ENCODE measurements around the gene PLD4. TPM values are rescaled to one million over a fixed set of nuclear protein-coding genes. Genes with fewer than 3 reads are reported as not detected.
"Not testable (repeated sequence)": the region's sequence is repeated elsewhere in the genome, so short reads cannot be mapped to it uniquely, and the experiment has no call there.

PLD4 gene
- total RNA-seq, 2 donors from 2014 or later, result not detected

DNA sequence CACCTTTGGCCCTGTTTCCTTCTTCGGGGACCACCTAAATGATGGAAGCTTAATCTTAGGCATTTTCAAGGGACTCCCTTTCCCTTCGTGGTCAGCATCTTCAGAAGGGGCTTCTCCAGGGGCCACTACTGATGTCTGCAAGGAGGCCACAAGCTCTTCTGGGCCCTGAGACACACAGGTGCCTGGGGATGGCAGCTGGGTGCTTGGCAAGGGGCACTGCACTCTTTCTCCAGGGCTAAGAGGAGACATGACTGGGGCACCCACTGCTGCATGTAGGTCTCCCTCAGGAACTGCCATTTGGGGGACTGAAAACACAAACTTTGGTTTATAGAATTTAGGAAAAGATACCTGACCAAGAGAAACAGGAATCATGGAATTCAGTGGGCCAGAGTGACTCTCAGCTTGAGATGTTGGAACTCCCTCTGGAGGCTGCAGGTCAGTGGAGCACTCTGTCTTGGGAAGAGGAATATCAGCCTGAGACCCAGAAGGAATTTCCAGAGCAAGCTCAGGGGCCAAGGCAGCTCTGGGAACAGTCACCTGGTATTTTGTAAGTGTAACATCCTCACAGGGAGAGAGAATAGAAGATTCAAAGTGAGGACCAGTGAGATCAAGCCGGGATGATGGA lies 16.0 kb downstream of the PLD4 start:
- Mint-ChIP-seq H3K27ac (no peak overlapping the region), H3K4me1 (no peaks in the 10 kb centered on the region), H3K9me3 (no peaks in the 10 kb centered on the region), H3K4me3 (no peak overlapping the region), H3K36me3 (ENCODE audit: low read depth) (no peaks in the 10 kb centered on the region), H3K27me3 (ENCODE audit: insufficient read depth) (peaks cover 42% of the 10 kb centered on the region)
- H3K36me3 ChIP-seq (ENCODE audit: control insufficient read depth, insufficient read depth, low read length), result no peaks in the 10 kb centered on the region
- H3K4me3 ChIP-seq (ENCODE audit: low read length), result no peak overlapping the region
- peaks cover 40% of the 10 kb centered on the region for H3K27me3 ChIP-seq (ENCODE audit: control insufficient read depth, insufficient read depth, low read length, poor library complexity, severe bottlenecking)
- H3K4me1 ChIP-seq (ENCODE audit: control insufficient read depth, insufficient read depth, low read length), result no peaks in the 10 kb centered on the region
- no peak overlapping the region for H3K9ac ChIP-seq (ENCODE audit: extremely low read depth, low read length, poor library complexity, severe bottlenecking)
- no peak overlapping the region for H3K27ac ChIP-seq (ENCODE audit: low read depth, low read length)
- H3K9me3 ChIP-seq (ENCODE audit: control insufficient read depth, low read length), result no peaks in the 10 kb centered on the region
- 76 to 100% methylated on average over 3 of the region's 3 CpGs for WGBS, 2 experiments (ENCODE audit: insufficient coverage in 1 of 2, insufficient read length in 1 of 2)
- DNase-seq, result peak; percentile 56
- TF ChIP-seq, protein P1, sequence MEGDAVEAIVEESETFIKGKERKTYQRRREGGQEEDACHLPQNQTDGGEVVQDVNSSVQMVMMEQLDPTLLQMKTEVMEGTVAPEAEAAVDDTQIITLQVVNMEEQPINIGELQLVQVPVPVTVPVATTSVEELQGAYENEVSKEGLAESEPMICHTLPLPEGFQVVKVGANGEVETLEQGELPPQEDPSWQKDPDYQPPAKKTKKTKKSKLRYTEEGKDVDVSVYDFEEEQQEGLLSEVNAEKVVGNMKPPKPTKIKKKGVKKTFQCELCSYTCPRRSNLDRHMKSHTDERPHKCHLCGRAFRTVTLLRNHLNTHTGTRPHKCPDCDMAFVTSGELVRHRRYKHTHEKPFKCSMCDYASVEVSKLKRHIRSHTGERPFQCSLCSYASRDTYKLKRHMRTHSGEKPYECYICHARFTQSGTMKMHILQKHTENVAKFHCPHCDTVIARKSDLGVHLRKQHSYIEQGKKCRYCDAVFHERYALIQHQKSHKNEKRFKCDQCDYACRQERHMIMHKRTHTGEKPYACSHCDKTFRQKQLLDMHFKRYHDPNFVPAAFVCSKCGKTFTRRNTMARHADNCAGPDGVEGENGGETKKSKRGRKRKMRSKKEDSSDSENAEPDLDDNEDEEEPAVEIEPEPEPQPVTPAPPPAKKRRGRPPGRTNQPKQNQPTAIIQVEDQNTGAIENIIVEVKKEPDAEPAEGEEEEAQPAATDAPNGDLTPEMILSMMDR (conservative IDR thresholded peaks at IDR 0.05), result peak; percentile 73

DNA sequence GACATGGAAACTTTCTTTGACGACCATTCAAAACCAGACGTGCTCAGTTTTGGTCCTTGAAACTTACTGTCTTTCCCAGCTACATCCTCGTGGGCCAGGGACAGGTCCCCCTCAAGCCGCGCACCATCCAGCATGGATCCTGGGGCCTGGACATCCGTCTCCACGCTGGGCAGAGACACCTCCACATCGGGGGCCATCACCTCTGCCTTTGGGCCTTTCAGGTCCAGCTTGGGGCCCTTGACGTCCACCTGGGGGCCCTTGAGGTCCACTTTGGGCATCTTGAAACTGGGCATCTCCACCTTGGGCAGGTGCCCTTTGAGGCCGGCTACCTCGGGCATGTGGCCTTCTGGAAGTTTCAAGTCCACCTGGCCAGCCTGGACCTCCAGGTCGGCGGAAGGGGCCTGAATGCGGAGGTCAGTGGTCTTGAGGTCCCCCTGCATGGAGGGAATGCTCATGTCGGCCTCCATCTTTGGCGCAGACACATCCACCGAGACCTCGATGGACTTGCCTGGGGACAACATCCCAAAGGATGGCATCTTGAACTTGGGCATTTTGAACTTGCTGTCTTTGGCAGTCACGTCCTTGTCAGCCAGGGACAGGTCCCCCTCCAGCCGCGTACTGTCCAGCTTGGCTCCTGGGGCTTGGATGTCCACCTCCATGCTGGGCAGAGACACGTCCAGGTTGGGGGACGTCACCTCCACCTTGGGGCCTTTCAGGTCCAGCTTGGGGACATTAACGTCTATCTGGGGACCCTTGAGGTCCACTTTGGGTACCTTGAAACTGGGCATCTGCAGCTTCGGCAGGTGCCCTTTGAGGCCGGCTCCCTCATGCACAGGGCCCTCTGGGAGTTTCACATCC lies 17.1 kb downstream of the PLD4 start:
- Histone ChIP-seq H3K9ac (ENCODE audit: extremely low read depth, low read length, poor library complexity, severe bottlenecking) (no peak overlapping the region), H3K36me3 (ENCODE audit: control insufficient read depth, insufficient read depth, low read length) (no peaks in the 10 kb centered on the region), H3K4me1 (ENCODE audit: control insufficient read depth, insufficient read depth, low read length) (no peaks in the 10 kb centered on the region), H3K27me3 (ENCODE audit: control insufficient read depth, insufficient read depth, low read length, poor library complexity, severe bottlenecking) (peaks cover 35% of the 10 kb centered on the region), H3K4me3 (ENCODE audit: low read length) (no peak overlapping the region), H3K9me3 (ENCODE audit: control insufficient read depth, low read length) (no peaks in the 10 kb centered on the region), H3K27ac (ENCODE audit: low read depth, low read length) (no peak overlapping the region)
- Mint-ChIP-seq H3K36me3 (ENCODE audit: low read depth) (no peaks in the 10 kb centered on the region), H3K4me1 (no peaks in the 10 kb centered on the region), H3K4me3 (no peak overlapping the region), H3K27me3 (ENCODE audit: insufficient read depth) (peaks cover 38% of the 10 kb centered on the region), H3K27ac (no peak overlapping the region), H3K9me3 (no peaks in the 10 kb centered on the region)
- no peak for DNase-seq
- WGBS, 2 experiments (ENCODE audit: insufficient coverage in 1 of 2, insufficient read length in 1 of 2), result 92% methylated on average over 26 of the region's 26 CpGs
- TF ChIP-seq, protein P1 (conservative IDR thresholded peaks at IDR 0.05), result no peak

DNA sequence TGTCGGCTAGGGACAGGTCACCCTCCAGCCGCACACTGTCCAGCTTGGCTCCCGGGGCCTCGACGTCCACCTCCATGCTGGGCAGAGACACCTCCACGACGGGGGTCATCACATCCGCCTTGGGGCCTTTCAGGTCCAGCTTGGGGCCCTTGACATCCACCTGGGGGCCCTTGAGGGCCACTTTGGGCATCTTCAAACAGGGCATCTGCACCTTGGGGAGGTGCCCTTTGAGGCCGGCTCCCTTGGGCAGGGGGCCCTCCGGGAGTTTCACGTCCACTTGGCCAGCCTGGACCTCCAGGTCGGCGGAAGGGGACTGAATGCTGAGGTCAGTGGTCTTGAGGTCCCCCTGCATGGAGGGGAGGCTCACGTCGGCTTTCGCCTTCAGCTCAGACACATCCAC lies 17.9 kb downstream of the PLD4 start:
- no peak overlapping the region for H3K4me3 ChIP-seq (ENCODE audit: low read length)
- no peak overlapping the region for H3K27ac ChIP-seq (ENCODE audit: low read depth, low read length)
- 92 to 97% methylated on average over 14 to 16 of the region's 16 CpGs for WGBS, 2 experiments (ENCODE audit: insufficient coverage in 1 of 2, insufficient read length in 1 of 2)
- DNase-seq, result no peak
- no peaks in the 10 kb centered on the region for H3K9me3 ChIP-seq (ENCODE audit: control insufficient read depth, low read length)
- Mint-ChIP-seq H3K27ac (no peak overlapping the region), H3K9me3 (no peaks in the 10 kb centered on the region), H3K4me3 (no peak overlapping the region), H3K27me3 (ENCODE audit: insufficient read depth) (peaks cover 29% of the 10 kb centered on the region), H3K4me1 (no peaks in the 10 kb centered on the region), H3K36me3 (ENCODE audit: low read depth) (no peaks in the 10 kb centered on the region)
- H3K36me3 ChIP-seq (ENCODE audit: control insufficient read depth, insufficient read depth, low read length), result no peaks in the 10 kb centered on the region
- TF ChIP-seq, protein P1 (conservative IDR thresholded peaks at IDR 0.05), result no peak
- H3K9ac ChIP-seq (ENCODE audit: extremely low read depth, low read length, poor library complexity, severe bottlenecking), result no peak overlapping the region
- H3K4me1 ChIP-seq (ENCODE audit: control insufficient read depth, insufficient read depth, low read length), result no peaks in the 10 kb centered on the region
- H3K27me3 ChIP-seq (ENCODE audit: control insufficient read depth, insufficient read depth, low read length, poor library complexity, severe bottlenecking), result peaks cover 27% of the 10 kb centered on the region

DNA sequence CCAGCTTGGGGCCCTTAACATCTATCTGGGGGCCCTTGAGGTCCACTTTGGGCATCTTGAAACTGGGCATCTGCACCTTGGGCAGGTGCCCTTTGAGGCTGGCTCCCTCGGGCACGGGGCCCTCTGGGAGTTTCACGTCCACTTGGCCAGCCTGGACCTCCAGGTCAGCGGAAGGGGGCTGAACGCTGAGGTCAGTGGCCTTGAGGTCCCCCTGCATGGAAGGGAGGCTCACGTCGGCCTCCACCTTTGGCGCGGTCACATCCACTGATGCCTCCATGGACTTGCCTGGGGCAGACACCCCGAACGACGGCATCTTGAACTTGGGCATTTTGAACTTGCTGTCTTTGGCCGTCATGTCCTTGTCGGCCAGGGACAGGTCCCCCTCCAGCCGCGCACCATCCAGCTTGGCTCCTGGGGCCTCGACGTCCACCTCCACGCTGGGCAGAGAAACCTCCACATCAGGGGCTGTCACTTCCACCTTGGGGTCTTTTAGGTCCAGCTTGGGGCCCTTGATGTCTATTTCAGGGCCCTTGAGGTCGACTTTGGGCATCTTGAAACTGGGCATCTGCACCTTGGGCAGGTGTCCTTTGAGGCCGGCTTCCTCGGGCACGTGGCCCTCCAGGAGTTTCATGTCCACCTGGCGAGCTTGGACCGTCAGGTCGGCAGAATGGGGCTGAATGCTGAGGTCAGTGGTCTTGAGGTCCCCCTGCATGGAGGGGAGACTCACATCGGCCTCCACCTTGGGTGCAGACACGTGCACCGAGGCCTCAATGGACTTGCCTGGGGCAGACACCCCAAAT lies 18.7 kb downstream of the PLD4 start:
- peaks cover 18% of the 10 kb centered on the region for H3K27me3 ChIP-seq (ENCODE audit: control insufficient read depth, insufficient read depth, low read length, poor library complexity, severe bottlenecking)
- DNase-seq, result not testable (repeated sequence)

More for the DNA sequence above, 18.7 kb downstream of the PLD4 start:
- not testable (repeated sequence) for H3K9ac ChIP-seq (ENCODE audit: extremely low read depth, low read length, poor library complexity, severe bottlenecking); H3K4me3 ChIP-seq (ENCODE audit: low read length); H3K4me3 Mint-ChIP-seq; H3K36me3 Mint-ChIP-seq (ENCODE audit: low read depth); H3K9me3 ChIP-seq (ENCODE audit: control insufficient read depth, low read length); H3K27ac Mint-ChIP-seq; H3K4me1 Mint-ChIP-seq; H3K9me3 Mint-ChIP-seq; H3K27ac ChIP-seq (ENCODE audit: low read depth, low read length); H3K36me3 ChIP-seq (ENCODE audit: control insufficient read depth, insufficient read depth, low read length); H3K4me1 ChIP-seq (ENCODE audit: control insufficient read depth, insufficient read depth, low read length)
- 90 to 93% methylated on average over 25 to 29 of the region's 29 CpGs for whole genome bisulfite sequencing, 2 experiments (ENCODE audit: insufficient coverage in 1 of 2, insufficient read length in 1 of 2)
- H3K27me3 Mint-ChIP-seq (ENCODE audit: insufficient read depth), result peaks cover 21% of the 10 kb centered on the region
